ENCODE data around the gene KLHL29. TPM values are rescaled to one million over a fixed set of nuclear protein-coding genes. Genes with fewer than 3 reads are reported as not detected.
A peak's percentile ranks its signal among the peaks of the same experiment; 100 is the strongest.

KLHL29 gene
- polyA plus RNA-seq, 3 donors: 0.03 TPM; not detected in 2

DNA sequence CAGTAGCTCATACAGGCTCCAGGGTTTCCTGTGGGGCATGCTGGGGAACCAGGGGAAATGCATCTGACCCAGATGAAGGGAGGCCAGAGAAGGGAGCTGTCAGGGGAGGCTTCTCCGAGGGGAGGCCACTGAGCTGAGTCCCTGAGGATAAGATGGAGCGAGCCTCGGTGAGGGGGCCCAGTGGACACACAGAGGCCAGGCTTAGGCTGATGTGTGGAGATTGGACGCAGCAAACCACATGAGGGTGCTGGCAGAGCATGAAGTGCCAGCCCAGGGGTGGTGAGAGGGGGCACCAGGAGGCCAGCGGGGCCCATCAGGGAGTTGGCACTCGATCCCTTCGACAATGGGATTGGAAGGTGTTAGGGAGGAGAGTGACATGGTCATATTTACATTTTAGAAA is 235.0 kb downstream of the KLHL29 start:
- no peak for DNase-seq
- H3K27ac ChIP-seq (ENCODE audit: low read depth in 1 of 2, low read length in 2 of 2): no peak overlapping the region
- Mint-ChIP-seq H3K4me1 (peaks cover under 1% of the 10 kb centered on the region), H3K9me3 (peaks cover 3 to 11% (median 7%) of the 10 kb centered on the region in 7 donors), H3K36me3 (no peaks in the 10 kb centered on the region), H3K27ac (no peak overlapping the region), H3K4me3 (no peak overlapping the region), H3K27me3 (ENCODE audit: low read depth in 3 of 3) (peaks cover 15 to 35% (median 21%) of the 10 kb centered on the region in 3 donors)
- no peak overlapping the region for H3K4me3 ChIP-seq (replicated peaks in 1 of 3; ENCODE audit: low read depth in 2 of 3, low read length in 3 of 3)
- H3K36me3 ChIP-seq (replicated peaks in 1 of 2; ENCODE audit: control insufficient read depth in 1 of 2, insufficient read depth in 2 of 2, low read length in 2 of 2): no peaks in the 10 kb centered on the region
- peaks cover 8% of the 10 kb centered on the region in 2 donors for H3K9me3 ChIP-seq (replicated peaks in 1 of 2; ENCODE audit: control insufficient read depth in 1 of 2, insufficient read depth in 1 of 2, low read length in 2 of 2)
- H3K27me3 ChIP-seq (ENCODE audit: control insufficient read depth in 2 of 2, insufficient read depth in 2 of 2, low read length in 2 of 2): peaks cover 0 to 9% of the 10 kb centered on the region in 2 donors
- H3K4me1 ChIP-seq (ENCODE audit: control insufficient read depth in 1 of 2, insufficient read depth in 2 of 2, low read length in 2 of 2): no peaks in the 10 kb centered on the region
- intact Hi-C loops (cut with micrococcal nuclease): no loop called here
- WGBS (ENCODE audit: insufficient coverage): 100% methylated on average over 2 of the region's 7 CpGs
- TF ChIP-seq, protein P1, sequence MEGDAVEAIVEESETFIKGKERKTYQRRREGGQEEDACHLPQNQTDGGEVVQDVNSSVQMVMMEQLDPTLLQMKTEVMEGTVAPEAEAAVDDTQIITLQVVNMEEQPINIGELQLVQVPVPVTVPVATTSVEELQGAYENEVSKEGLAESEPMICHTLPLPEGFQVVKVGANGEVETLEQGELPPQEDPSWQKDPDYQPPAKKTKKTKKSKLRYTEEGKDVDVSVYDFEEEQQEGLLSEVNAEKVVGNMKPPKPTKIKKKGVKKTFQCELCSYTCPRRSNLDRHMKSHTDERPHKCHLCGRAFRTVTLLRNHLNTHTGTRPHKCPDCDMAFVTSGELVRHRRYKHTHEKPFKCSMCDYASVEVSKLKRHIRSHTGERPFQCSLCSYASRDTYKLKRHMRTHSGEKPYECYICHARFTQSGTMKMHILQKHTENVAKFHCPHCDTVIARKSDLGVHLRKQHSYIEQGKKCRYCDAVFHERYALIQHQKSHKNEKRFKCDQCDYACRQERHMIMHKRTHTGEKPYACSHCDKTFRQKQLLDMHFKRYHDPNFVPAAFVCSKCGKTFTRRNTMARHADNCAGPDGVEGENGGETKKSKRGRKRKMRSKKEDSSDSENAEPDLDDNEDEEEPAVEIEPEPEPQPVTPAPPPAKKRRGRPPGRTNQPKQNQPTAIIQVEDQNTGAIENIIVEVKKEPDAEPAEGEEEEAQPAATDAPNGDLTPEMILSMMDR (IDR thresholded peaks at IDR 0.05): no peak
- no peak overlapping the region for H3K4me2 ChIP-seq (replicated peaks; ENCODE audit: extremely low read depth, low read length, poor library complexity, severe bottlenecking)
- no peak overlapping the region for H2AFZ ChIP-seq (ENCODE audit: insufficient read depth, low read depth, low read length, poor library complexity, severe bottlenecking)
- H3K79me2 ChIP-seq (ENCODE audit: insufficient read depth, low read length): no peaks in the 10 kb centered on the region
- H4K20me1 ChIP-seq (ENCODE audit: insufficient read depth, low read length): no peaks in the 10 kb centered on the region
- H3K9ac ChIP-seq (ENCODE audit: insufficient read depth, low read length, poor library complexity, severe bottlenecking): no peak overlapping the region

DNA sequence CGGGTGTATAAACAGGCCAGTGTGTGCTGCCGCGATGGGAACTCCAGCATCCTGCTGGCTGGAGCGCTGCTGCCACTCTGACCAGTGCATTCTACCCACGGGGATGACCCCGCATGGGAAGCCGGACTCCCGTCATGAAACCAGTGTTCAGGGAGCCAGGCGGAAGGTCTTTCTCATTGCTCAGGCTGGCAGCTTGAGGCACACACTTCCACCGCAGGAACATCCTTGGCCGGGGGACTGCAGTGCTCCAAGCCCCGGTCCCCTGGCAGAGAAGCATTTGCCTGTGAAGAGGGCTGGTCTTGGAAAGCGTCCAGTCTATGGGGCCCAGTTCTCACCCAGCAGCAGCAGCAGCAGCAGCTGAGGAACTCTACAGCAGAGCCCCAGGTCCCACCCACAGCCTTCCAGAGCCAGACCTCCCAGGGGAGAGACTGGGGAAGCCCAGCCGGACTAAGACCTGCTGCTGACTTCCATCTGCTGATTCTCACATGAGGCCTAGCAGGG is 235.9 kb downstream of the KLHL29 start:
- Mint-ChIP-seq H3K4me1 (no peaks in the 10 kb centered on the region), H3K36me3 (no peaks in the 10 kb centered on the region), H3K27me3 (ENCODE audit: low read depth in 3 of 3) (peaks cover 8 to 25% (median 13%) of the 10 kb centered on the region in 3 donors), H3K9me3 (peaks cover 3 to 11% (median 7%) of the 10 kb centered on the region in 7 donors), H3K27ac (peak overlapping the region in 1 of 7 donors; percentile 68), H3K4me3 (no peak overlapping the region)
- DNase-seq: no peak
- Histone ChIP-seq H4K20me1 (ENCODE audit: insufficient read depth, low read length) (no peaks in the 10 kb centered on the region), H3K79me2 (ENCODE audit: insufficient read depth, low read length) (no peaks in the 10 kb centered on the region), H2AFZ (ENCODE audit: insufficient read depth, low read depth, low read length, poor library complexity, severe bottlenecking) (no peak overlapping the region), H3K4me2 (replicated peaks; ENCODE audit: extremely low read depth, low read length, poor library complexity, severe bottlenecking) (no peak overlapping the region), H3K4me1 (ENCODE audit: control insufficient read depth in 1 of 2, insufficient read depth in 2 of 2, low read length in 2 of 2) (no peaks in the 10 kb centered on the region), H3K27ac (ENCODE audit: low read depth in 1 of 2, low read length in 2 of 2) (no peak overlapping the region), H3K27me3 (ENCODE audit: control insufficient read depth in 2 of 2, insufficient read depth in 2 of 2, low read length in 2 of 2) (no peaks in the 10 kb centered on the region), H3K9me3 (replicated peaks in 1 of 2; ENCODE audit: control insufficient read depth in 1 of 2, insufficient read depth in 1 of 2, low read length in 2 of 2) (peaks cover 8% of the 10 kb centered on the region in 2 donors), H3K36me3 (replicated peaks in 1 of 2; ENCODE audit: control insufficient read depth in 1 of 2, insufficient read depth in 2 of 2, low read length in 2 of 2) (no peaks in the 10 kb centered on the region), H3K9ac (ENCODE audit: insufficient read depth, low read length, poor library complexity, severe bottlenecking) (no peak overlapping the region), H3K4me3 (replicated peaks in 1 of 3; ENCODE audit: low read depth in 2 of 3, low read length in 3 of 3) (no peak overlapping the region)
- 95% methylated on average over 14 of the region's 14 CpGs for WGBS (ENCODE audit: insufficient coverage)
- TF ChIP-seq, protein P1 (IDR thresholded peaks at IDR 0.05): no peak
- intact Hi-C loops (cut with micrococcal nuclease): no loop called here
